HG02870 (cell line): ENCODE results near the gene NEB.

Source experiments
- ATAC-seq: cut with Tn5 transposase; IDR thresholded peaks from one replicate; pipeline ENCODE4 v1.9.1; 2021; ENCODE audit warnings: mild to moderate bottlenecking, moderate library complexity; ENCODE audit not compliant: unreplicated experiment

The NEB gene

DNA sequence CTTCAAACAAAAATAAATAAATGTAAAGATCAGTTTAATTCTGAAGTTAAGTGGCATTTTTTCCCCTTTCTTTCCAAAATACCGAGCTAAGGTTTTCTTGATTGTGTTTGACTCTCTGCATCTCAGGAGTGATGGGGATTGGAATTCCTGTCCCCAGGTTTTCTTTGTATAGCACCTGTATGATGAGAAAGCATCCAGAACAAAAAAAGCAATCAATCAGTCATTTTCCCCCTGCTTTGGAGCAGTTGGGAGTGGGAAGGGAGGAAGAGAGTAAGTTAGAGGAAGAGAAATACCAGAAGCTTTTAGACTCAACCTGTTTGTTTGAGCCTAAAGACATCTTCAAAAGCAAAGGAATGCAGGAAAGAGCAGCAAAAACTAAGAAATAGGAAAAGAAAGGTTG lies 236.1 kb downstream of the NEB start:
- no peak for ATAC-seq

DNA sequence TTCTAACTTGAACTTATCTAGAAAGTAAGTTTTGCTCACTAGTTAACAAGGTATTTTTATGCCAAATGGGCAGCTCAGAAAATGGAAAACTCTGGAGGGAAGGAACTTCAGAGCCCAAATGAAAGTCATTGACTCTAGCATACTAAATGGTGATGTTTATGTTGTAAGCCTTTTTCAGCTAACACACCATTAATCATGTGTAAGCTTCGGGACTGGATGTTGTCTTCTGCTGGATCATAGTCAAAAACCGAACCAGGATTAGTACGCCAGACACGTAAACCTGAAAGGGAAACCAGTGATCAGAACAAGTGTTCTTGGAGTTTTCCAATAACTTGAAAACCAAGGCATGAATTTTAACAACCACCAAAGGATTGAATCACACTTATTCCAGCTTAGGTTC lies 242.8 kb downstream of the NEB start:
- ATAC-seq: no peak

DNA sequence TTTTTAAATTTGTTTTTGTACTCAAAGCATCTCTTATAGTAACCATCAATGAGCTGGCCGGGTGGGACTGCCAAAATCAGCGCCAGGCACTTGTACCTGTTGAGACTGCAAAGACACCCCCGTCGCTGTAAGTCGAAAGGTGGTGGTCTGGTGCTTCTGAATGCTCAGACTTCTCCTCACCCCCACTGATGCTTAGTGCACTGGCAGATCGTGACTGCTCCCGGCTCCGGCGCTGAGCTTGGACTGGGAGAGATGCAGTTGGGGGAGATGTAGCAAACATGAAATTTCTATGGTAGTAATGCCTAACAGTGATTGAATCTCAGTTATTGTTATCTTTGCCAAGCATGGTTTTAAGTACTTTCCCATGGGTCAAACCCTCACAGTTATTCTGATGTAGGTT lies 244.0 kb downstream of the NEB start:
- ATAC-seq: no peak

DNA sequence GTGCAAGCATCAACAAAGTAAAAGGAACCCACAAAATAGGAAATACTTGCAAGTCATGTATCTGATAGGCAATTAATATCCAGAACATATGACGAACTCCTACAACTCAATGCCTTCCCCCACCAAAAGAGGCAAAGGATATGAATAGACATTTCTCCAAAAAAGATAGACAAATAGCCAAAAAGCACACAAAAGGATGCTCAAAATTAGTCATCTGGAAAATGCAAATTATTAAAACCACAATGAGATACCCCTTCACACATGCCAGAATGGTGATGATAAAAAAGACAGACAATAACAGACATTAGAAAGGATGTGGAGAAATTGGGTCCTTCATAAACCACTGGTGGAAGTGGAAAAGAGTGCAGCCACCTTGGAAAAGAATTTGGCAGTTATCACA lies 248.2 kb downstream of the NEB start:
- no peak for ATAC-seq

DNA sequence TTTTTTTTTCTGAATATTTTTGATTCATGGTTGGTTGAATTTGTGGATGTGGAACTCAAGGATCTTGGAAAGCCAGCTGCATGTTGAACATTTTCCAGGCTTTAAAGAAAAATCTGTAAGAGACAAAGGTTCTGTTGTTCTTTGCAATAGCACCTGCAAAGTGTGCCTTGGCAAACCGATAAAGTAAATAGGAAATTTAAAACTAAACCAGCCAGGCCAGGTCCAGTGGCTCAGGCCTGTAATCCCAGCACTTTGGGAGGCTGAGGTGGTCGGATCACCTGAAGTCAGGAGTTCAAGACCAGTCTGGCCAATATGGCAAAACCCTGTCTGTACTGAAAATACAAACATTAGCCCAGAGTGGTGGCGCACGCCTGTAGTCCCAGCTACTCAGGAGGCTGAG lies 250.2 kb downstream of the NEB start:
- no peak for ATAC-seq

DNA sequence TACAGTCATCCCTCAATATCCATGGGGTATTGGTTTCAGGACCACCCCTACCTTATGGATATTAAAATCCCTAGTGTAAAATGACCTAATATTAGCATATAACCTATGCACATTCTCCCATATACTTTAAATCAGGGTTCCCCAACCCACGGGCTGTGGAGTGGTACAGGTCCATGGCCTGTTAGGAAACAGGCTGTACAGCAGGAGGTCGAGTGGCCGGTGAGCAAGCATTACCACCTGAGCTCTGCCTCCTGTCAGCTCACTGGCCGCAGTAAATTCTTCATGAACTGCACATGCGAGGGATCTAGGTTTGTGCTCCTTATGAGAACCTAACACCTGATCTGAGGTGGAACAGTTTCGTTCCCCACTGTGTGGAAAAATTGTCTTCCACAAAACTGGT lies 250.7 kb downstream of the NEB start:
- no peak for ATAC-seq

DNA sequence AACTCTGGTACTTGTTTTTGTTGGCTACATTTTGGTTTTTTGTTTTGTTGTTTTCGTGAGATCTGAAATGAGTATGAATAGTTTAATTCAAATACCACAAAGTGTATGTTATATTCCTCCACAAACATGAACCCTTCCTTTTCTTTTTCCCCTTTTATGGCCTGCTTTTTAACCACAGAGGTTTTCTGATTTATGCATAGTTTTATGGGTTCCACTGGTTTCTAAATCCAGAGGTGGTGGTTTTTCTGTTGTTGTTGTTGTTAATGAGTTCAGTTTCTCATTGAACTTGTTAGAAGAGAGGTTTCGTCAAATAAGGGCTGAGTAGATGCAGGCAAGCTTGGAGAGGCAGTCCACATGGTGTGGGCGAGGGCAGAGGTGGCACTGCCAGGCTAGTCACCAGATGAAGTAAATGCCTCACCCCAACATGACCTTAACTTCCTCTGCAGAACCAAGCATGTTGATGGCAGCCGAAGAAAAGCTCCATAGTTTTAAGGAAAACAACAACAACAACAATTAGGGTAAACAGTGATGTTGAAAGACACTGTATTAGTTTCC lies 252.0 kb downstream of the NEB start:
- ATAC-seq: no peak

DNA sequence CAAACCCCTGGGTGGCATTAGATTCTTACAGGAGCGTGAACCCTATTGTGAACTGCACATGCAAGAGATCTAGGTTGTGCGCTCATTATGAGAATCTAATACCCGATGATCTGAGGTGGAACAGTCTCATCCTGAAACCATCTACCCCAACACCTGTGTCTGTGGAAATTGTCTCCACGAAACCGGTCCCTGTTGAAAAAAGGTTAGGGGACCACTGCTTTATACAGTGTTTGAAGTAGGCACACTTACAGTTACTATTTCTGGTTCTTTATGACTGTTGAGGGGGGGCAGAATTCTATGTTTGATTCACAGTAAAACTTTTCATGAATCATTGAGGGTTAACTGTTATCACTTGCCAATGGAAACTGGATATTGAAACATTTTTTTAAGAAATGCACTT lies 252.5 kb downstream of the NEB start:
- peak; percentile 74 for ATAC-seq

DNA sequence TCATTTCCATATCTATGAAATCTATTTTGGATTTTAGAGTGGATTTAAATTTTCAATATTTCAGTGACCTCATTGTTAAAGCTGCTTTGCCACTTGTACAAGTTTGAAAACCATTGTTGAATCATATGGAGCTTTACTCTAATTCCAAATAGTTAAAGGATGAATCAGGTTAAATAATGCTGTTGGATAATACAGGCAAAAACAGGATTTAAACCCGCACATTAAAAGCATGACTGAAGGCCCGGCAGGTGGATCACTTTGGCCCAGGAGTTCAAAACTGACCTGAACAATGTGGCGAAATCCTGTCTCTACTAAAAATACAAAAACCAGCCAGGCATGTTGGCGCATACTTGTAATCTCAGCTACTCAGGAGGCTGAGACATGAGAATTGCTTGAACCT lies 256.3 kb downstream of the NEB start:
- no peak for ATAC-seq

DNA sequence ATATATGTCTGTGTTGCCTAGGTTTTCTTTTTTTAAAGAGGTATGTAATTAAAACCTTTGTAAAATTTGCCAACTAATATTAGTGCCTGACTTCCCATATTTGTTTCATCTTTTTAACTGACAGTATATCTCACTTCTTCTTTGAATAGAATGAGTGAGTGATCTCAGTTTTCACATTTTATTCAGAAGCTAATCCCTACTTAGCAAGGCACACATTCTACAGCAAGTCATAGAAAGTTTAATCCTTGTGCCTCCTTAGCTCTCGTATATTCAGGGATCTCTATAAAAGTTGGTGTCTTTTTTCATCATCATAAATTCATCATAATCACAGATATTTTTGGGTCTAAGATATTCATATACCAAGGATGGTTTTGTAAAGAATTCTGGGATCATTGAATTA lies 258.0 kb downstream of the NEB start:
- ATAC-seq: no peak

DNA sequence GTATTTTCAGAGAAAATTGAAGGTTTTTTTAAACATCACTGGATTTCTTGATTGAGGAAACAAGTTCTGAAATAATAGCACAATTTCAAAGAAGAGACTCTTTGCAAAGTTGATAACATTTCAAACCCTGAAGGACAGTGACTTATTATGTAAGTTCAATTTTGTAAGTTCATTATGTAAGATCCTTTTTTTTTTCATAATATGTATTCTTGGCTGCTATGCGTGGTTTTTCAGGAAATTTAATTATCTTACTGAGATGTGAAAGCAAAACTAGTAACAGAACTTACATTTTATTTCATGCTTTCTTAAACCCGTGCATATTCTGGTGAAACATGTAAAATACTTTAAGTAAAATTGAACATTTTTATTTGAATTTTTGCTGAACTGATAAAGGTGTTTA lies 259.2 kb downstream of the NEB start:
- no peak for ATAC-seq

DNA sequence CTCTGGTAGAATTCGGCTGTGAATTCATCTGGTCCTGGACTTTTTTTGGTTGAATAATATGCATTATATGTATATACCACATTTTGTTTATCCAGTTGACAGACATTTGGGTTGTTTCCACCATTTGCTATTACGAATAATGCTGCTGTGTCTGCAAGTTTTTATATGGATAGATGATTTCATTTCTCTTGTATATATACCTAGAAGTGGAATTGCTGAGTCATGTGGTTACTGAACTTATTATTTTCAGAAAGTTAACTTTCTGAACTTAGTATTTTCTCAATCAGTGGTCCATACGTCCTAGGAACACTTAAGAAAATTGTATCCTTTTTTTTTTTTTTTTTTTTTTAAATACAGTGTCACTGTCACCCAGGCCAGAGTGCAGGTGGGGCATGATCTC lies 261.3 kb downstream of the NEB start:
- no peak for ATAC-seq

DNA sequence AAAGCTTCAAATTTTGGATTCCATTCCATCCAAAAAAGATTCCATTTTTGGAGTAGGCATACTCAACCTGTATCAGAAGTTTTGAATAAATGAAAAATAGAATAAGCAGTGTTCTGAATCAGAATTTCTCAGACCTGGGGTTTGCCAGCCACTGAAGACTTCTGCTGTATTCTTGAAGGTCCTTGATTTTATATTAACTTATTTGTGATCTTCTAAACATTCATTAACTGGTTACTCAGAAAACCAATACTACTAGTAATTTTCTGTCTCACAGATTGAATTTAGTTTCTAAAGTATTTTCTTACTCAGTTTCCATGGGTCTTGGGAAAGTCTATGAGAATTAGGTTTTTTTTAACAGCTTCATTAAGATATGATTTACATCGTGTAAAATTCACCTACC lies 263.7 kb downstream of the NEB start:
- no peak for ATAC-seq

DNA sequence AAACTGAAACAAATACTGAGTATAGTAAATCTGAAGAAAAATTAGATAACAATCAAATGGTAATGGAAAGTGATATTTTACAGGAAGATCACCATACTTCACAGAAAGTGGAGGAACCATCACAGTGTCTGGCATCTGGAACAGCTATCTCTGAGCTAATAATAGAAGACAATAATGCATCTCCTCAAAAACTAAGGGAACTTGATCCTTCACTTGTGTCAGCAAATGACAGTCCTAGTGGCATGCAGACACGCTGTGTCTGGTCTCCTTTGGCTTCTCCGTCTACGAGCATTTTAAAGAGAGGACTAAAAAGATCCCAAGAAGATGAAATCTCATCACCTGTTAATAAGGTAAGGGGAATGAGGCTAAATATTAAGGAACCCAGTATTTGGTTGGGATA lies 268.5 kb downstream of the NEB start:
- no peak for ATAC-seq

DNA sequence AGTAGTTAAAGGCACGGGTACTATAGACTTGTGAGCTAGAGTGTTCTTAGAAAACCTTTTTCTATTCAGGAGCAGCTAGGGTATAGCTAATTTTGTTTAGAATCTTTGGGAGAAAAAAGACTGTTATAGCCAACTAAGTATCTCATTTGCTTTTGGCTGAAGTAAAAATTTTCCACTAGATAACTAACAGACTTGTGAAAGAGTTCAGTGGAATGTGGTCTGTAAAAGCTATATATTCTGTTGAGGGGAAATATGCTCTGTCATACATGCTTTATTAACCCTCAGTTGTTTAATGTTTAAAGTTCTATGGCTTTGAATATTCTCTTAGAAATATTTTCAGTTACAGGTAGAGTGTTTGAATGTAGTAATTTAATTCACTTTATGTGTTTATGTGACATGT lies 274.9 kb downstream of the NEB start:
- ATAC-seq: no peak

DNA sequence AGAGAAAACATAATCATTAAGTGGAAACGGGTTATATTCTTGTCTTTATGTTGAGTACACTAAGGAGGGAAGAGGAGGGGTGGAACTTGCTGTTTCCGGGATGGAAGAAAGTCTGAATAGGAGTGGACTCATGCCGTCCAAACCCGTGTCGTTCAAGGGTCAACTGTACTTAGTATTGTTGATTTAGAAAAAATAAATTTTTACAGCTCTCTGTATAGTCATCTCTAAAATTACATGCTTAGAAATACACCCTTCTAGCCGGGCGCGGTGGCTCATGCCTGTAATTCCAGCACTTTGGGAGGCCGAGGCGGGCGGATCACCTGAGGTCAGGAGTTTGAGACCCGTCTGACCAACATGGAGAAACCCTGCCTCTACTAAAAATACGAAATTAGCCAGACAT lies 295.1 kb downstream of the NEB start:
- ATAC-seq: no peak

DNA sequence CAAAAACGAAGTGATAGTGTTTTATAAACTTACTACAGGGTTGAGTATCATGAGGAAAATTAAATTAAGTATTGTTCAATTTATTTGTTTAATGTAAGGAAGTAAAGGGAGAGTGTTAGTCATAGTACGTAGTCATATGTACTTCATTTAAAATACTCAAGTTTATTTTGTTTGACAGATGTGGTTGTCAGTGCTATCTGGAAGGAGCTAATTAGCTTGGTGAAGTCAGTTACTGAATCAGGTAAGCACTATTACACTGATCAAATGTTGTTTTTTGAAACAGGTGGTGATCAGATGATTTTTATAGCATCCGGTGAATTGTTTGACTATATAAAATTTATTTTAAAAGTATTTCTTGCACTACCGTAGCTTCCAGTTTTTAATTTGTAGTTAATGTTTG lies 295.8 kb downstream of the NEB start:
- no peak for ATAC-seq

DNA sequence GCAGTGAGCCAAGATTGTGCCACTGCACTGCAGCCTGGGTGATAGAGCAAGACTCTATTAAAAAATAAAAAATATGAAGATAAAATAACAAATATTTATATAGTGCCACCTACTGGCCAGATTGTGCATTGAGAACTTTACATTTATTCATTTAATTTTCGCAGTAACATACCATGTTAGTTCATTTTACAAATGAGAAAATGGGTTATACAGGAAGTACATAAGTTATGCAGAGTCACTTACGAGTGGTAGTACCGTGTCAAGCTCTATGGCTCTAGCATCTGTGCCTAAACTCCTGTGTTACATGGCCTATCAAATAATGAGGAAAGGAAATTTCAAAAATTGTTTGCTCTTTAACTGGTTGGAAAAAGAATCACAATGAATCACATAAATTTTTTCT lies 296.6 kb downstream of the NEB start:
- ATAC-seq: no peak
